BE2C (cell line): ENCODE data around the gene SYT13.

Source experiments
- DNase-seq: peaks from one replicate; pipeline ENCODE4 v3.0.0-alpha.2; 2020
- H3K27me3 ChIP-seq: fragments of 250-450 bp; sonication (Bioruptor Pico); 2 replicates; pipeline ENCODE4 v1.5.1; 2020; ENCODE audit warnings: mild to moderate bottlenecking
- H3K36me3 ChIP-seq: fragments of 250-450 bp; sonication (Bioruptor Pico); 2 replicates; pipeline ENCODE4 v1.5.1; 2020; ENCODE audit warnings: mild to moderate bottlenecking
- H3K4me1 ChIP-seq: fragments of 250-450 bp; sonication (Bioruptor Pico); 2 replicates; pipeline ENCODE4 v1.5.1; 2020
- H3K4me3 ChIP-seq: 2 replicates; pipeline ENCODE4 v1.5.1; 2011; ENCODE audit warnings: low read depth, low read length
- H3K9me3 ChIP-seq: fragments of 250-450 bp; sonication (Bioruptor Pico); 2 replicates; pipeline ENCODE4 v1.5.1; 2020
- CTCF ChIP-seq: IDR thresholded peaks from 2 replicates; pipeline ENCODE4 v1.5.1; 2012; ENCODE audit warnings: mild to moderate bottlenecking, low read depth, low read length

The SYT13 gene

DNA sequence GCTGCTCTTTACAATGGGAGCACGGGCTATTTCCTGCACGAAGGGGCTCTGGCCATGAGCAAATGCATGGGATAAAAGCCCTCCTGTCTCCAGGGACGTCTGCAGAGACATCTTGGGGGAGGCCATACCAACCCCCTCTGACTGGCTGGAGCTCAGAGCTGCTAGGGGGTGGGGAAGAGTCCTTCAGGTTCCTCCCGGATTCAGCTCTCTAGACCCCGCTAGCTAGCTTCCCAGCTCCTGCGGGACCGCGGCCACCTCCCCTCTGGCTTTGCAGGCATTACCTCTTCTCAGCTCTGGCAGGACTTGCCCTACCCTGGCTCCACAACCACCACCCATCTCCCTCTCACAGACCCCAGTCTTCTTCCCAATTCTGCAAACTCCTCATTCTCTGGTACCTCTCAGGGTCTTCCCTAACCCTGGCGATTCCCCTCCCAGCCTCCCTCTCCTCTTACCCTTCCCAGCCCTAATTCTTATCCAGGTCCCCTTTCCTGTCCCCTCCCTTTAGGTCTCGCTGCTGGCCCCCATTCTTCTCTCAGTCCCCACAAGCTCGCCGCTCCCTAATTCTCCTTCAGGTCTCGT is 802 bp downstream of the SYT13 start:
- no peak overlapping the region for H3K4me3 ChIP-seq
- peaks cover 14% of the 10 kb centered on the region for H3K27me3 ChIP-seq
- no peaks in the 10 kb centered on the region for H3K4me1 ChIP-seq
- TF ChIP-seq CTCF: no peak
- no peak for DNase-seq
- H3K9me3 ChIP-seq: no peaks in the 10 kb centered on the region
- no peaks in the 10 kb centered on the region for H3K36me3 ChIP-seq

- DNase-seq: no peak
- TF ChIP-seq CTCF: no peak
- no peaks in the 10 kb centered on the region for H3K36me3 ChIP-seq
- H3K27me3 ChIP-seq: peaks cover 14% of the 10 kb centered on the region
- no peaks in the 10 kb centered on the region for H3K4me1 ChIP-seq
- H3K9me3 ChIP-seq: no peaks in the 10 kb centered on the region
- no peak overlapping the region for H3K4me3 ChIP-seq
Observed at GRCh38 chr11:45282081-45282480, 4.1 kb downstream of the SYT13 start.

DNA sequence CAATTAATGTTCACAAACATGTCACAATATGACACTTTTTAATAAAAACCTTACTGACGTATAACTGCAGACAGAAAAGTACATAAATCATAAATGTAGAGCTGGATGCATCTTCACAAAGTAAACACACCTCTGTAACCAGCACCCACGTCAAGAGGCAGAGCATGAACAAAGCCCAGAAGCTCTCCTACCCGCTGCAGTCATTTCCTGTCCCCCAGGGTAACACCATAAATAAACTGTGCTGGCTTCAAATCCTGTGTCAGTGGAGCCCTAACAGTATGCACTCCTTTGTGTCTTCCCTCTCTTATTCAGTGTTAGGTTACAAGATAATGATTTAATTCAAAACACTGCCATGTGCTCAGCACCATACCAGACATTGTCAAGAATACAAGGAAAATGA is 5.7 kb downstream of the SYT13 start:
- H3K9me3 ChIP-seq: no peaks in the 10 kb centered on the region
- H3K36me3 ChIP-seq: no peaks in the 10 kb centered on the region
- no peaks in the 10 kb centered on the region for H3K4me1 ChIP-seq
- no peak for TF ChIP-seq CTCF
- no peak overlapping the region for H3K4me3 ChIP-seq
- DNase-seq: no peak
- peaks cover 9% of the 10 kb centered on the region for H3K27me3 ChIP-seq

DNA sequence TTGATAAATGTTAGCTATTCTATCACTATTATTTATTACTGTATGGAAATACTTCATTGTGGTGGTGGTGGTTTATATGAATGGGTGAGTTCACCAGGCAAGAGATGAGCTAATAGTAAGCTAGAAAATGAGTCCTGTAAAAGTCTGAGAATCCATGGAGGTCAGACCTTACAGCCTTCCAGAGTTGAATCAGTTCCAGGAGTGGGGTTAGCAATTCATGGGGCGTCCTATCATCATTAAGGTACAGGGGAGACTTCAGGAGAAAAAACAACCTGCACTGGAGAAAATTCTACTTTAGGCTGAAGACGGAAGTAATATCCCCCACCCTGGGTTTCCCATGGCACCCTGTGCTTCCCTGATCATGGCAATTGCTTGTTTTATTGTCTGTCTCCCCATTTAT is 6.5 kb downstream of the SYT13 start:
- Histone ChIP-seq H3K27me3 (0 out of 2 replicates have a peak, but pooled peaks cover under 1% of the 10 kb centered on the region), H3K9me3 (no peaks in the 10 kb centered on the region), H3K4me1 (no peaks in the 10 kb centered on the region), H3K36me3 (no peaks in the 10 kb centered on the region), H3K4me3 (no peak overlapping the region)
- TF ChIP-seq CTCF: no peak
- no peak for DNase-seq

- Histone ChIP-seq H3K4me3 (no peak overlapping the region), H3K36me3 (no peaks in the 10 kb centered on the region), H3K4me1 (no peaks in the 10 kb centered on the region), H3K27me3 (no peaks in the 10 kb centered on the region), H3K9me3 (no peaks in the 10 kb centered on the region)
- TF ChIP-seq CTCF: no peak
- no peak for DNase-seq
Observed at GRCh38 chr11:45278714-45279113, 7.4 kb downstream of the SYT13 start.

DNA sequence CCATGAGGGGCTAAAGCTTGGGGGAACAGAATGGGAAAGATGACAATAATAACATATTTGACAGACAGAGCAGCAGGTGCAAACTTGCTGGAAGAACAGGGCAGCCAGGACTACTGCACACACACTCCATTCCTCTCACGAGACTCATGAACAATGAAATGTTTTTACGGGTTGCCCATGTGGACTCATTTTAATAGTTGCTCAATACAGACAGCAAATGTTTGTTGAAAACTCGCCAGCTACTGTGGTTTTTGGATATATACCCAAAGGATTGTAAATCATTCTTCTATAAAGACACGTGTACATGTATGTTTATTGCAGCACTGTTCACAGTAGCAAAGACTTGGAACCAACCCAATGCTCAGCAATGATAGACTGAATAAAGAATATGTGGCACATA is 10.3 kb downstream of the SYT13 start:
- Histone ChIP-seq H3K36me3 (no peaks in the 10 kb centered on the region), H3K27me3 (no peaks in the 10 kb centered on the region), H3K4me3 (no peak overlapping the region), H3K9me3 (no peaks in the 10 kb centered on the region), H3K4me1 (no peaks in the 10 kb centered on the region)
- TF ChIP-seq CTCF: no peak
- no peak for DNase-seq
